PC-9 (cell line): ENCODE results near the gene DCD. TPM values are rescaled to one million over a fixed set of nuclear protein-coding genes. Genes with fewer than 3 reads are reported as not detected.

ENCODE experiments used
- Bru-seq: library from RNA; stranded (reverse); fragments of 400-500 nt; gene quantifications from one replicate; lab custom pipeline; 2021; lab: Mats Ljungman, UMichigan
- BruChase-seq, 2 experiments: library from RNA; stranded (reverse); fragments of 400-500 nt; gene quantifications; one replicate each; lab custom pipeline; 2021; lab: Mats Ljungman, UMichigan
- BruUV-seq: library from RNA; stranded (reverse); fragments of 400-500 nt; replicated peaks from 2 replicates; lab custom pipeline; 2021; lab: Mats Ljungman, UMichigan
- CTCF ChIA-PET: fragments of 300-600 bp; sonication (Branson Sonifier 250); formaldehyde crosslinking; loops from one replicate; lab custom pipeline; 2022; ENCODE audit warnings: antibody characterized with exemption; lab: Charles Lee
- POLR2A ChIA-PET: fragments of 300-600 bp; sonication (Branson Sonifier 250); formaldehyde crosslinking; loops from one replicate; lab custom pipeline; 2022; ENCODE audit warnings: antibody characterized with exemption; ENCODE audit not compliant: unreplicated experiment; lab: Charles Lee
- DNase-seq, 2 experiments: peaks; one replicate each; pipeline versions ENCODE4 v3.0.0 to v3.0.0-alpha.2; 2015 to 2022; ENCODE audit warnings: mixed read lengths in 1 of 2
- H2AFZ ChIP-seq: fragments of 200-600 bp; sonication (generic); 2 replicates; pipeline ENCODE4 v1.8.1; 2017; ENCODE audit warnings: antibody characterized with exemption
- H3F3A ChIP-seq: fragments of 200-600 bp; sonication (generic); 2 replicates; pipeline ENCODE4 v1.8.1; 2017; ENCODE audit warnings: antibody characterized with exemption, mild to moderate bottlenecking, low read depth; ENCODE audit not compliant: insufficient read depth
- H3K27ac ChIP-seq: fragments of 200-600 bp; sonication (generic); 2 replicates; pipeline ENCODE4 v1.6.1; 2016; ENCODE audit warnings: mixed run types
- H3K27me3 ChIP-seq: fragments of 200-600 bp; sonication (generic); 2 replicates; pipeline ENCODE4 v1.6.1; 2016; ENCODE audit warnings: low read depth, mixed run types; ENCODE audit not compliant: insufficient read depth
- H3K36me3 ChIP-seq: fragments of 200-600 bp; sonication (generic); 2 replicates; pipeline ENCODE4 v1.6.1; 2016; ENCODE audit warnings: low read depth, mixed run types
- H3K4me1 ChIP-seq: fragments of 200-600 bp; sonication (generic); replicated peaks from 2 replicates; pipeline ENCODE4 v1.6.1; 2016; ENCODE audit warnings: mixed run types; ENCODE audit not compliant: insufficient read depth
- H3K4me2 ChIP-seq: fragments of 200-600 bp; sonication (generic); 2 replicates; pipeline ENCODE4 v1.6.1; 2017; ENCODE audit warnings: mixed run types
- H3K4me3 ChIP-seq: fragments of 200-600 bp; sonication (generic); 2 replicates; pipeline ENCODE4 v1.6.1; 2016; ENCODE audit warnings: mixed run types
- H3K79me2 ChIP-seq: fragments of 200-600 bp; sonication (generic); 2 replicates; pipeline ENCODE4 v1.6.1; 2017; ENCODE audit warnings: low read depth, mixed run types
- H3K9me2 ChIP-seq: fragments of 200-600 bp; sonication (generic); 2 replicates; pipeline ENCODE4 v1.8.1; 2017; ENCODE audit warnings: mild to moderate bottlenecking; ENCODE audit not compliant: insufficient read depth
- H3K9me3 ChIP-seq: fragments of 200-600 bp; sonication (generic); 2 replicates; pipeline ENCODE4 v1.8.1; 2016; ENCODE audit warnings: low read depth; ENCODE audit not compliant: insufficient read depth
- H4K20me1 ChIP-seq: fragments of 200-600 bp; sonication (generic); 2 replicates; pipeline ENCODE4 v1.8.1; 2017; ENCODE audit not compliant: insufficient read depth
- EZH2 ChIP-seq: fragments of 200-600 bp; sonication (generic); IDR thresholded peaks from 2 replicates; pipeline ENCODE4 v1.8.0; 2017; ENCODE audit warnings: antibody characterized with exemption, low read depth
- intact Hi-C: fragments of 100-400 bp; cut with micrococcal nuclease; formaldehyde crosslinking; loops from one replicate; pipeline ENCODE4 v1.10.0; 2022; ENCODE audit not compliant: unreplicated experiment
- long read RNA-seq: library from polyadenylated mRNA; stranded (forward); transcript quantifications from one replicate; pipeline ENCODE4 v2.0.0, GENCODE V29; 2022
- total RNA-seq: library from RNA; stranded (reverse); gene quantifications from 2 replicates; pipeline ENCODE4 v1.2.3, GENCODE V29; 2021
- TF ChIP-seq, protein P1 (sequence below): fragments of 200-600 bp; sonication (generic); conservative IDR thresholded peaks from 2 replicates; pipeline ENCODE4 v1.6.1; 2017; ENCODE audit warnings: mixed run types, antibody characterized with exemption, mild to moderate bottlenecking, moderate library complexity

DCD gene, protein sequence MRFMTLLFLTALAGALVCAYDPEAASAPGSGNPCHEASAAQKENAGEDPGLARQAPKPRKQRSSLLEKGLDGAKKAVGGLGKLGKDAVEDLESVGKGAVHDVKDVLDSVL
- not detected in 2 replicates for total RNA-seq
- Bru-seq, nascent RNA, result not detected
- not detected for BruChase-seq, experiment 1, labeled RNA remaining after a 2-hour chase
- not detected for BruChase-seq, experiment 2, labeled RNA remaining after a 6-hour chase
- long read RNA-seq, result 0 reads

DNA sequence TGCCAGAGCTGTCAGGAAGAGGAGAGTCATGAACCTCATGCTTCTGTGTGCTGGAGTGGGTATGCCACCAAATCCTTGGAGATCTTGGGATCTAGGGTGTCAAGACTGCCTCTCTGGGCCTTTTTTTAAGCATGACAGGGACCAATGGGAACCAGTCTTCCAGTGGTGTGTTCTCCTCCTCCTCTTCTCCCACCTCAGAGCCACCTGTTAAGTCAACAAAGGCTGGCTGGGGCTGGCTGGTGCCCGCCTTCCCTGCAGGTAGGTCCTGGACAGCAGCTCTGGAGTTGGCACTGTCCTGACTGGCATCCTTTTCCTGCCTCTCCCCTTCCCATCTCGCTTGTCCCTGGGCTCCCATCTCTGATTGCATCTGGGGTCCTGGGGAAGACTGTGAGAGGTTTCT, at the start of gene DCD:
Gene DCD (minus strand): TSS at position 101 of the 400 bp plus-strand sequence. CDS start 62 bp downstream, at position 39.
- no TSS peak for BruUV-seq
- TF ChIP-seq, protein P1, sequence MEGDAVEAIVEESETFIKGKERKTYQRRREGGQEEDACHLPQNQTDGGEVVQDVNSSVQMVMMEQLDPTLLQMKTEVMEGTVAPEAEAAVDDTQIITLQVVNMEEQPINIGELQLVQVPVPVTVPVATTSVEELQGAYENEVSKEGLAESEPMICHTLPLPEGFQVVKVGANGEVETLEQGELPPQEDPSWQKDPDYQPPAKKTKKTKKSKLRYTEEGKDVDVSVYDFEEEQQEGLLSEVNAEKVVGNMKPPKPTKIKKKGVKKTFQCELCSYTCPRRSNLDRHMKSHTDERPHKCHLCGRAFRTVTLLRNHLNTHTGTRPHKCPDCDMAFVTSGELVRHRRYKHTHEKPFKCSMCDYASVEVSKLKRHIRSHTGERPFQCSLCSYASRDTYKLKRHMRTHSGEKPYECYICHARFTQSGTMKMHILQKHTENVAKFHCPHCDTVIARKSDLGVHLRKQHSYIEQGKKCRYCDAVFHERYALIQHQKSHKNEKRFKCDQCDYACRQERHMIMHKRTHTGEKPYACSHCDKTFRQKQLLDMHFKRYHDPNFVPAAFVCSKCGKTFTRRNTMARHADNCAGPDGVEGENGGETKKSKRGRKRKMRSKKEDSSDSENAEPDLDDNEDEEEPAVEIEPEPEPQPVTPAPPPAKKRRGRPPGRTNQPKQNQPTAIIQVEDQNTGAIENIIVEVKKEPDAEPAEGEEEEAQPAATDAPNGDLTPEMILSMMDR, result no peak
- TF ChIP-seq EZH2, result no peak
- H3K27me3 ChIP-seq, result peaks cover 72% of the 10 kb centered on the region
- no peaks in the 10 kb centered on the region for H4K20me1 ChIP-seq
- no peaks in the 10 kb centered on the region for H3K9me2 ChIP-seq
- intact Hi-C loops, result no loop called here
- H3K4me1 ChIP-seq, result no peaks in the 10 kb centered on the region
- no peak within 1 kb of the TSS for H3K4me3 ChIP-seq
- DNase-seq, result no peak
- no peaks in the 10 kb centered on the region for H3K36me3 ChIP-seq
- H3K4me2 ChIP-seq, result no peak within 1 kb of the TSS
- ChIA-PET CTCF (no interaction called here), POLR2A (no interaction called here)
- no peaks in the 10 kb centered on the region for H3K79me2 ChIP-seq
- no peaks in the 10 kb centered on the region for H3K9me3 ChIP-seq
- no peak within 1 kb of the TSS for H3K27ac ChIP-seq
- no peaks in the 10 kb centered on the region for H3F3A ChIP-seq
- H2AFZ ChIP-seq, result no peak within 1 kb of the TSS

DNA sequence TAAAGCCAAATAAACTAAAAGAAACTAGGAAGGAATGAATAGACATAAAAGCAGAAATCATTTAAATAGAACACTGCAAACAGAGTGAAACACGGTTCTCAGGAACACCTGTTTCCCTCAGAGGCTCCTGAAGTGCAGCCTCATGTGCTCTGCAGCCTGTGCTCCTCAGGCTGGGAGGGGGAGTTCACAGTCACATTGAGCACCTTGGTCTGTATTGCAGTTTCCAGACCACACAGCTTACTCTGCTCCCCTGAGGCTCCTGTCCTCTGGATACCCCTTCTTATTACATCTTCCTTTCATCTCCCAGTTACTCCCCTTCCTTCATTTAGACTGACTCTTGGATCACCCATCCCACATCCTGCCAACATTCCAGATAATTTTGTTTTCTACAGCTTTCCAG, 49.7 kb upstream of the DCD start:
- no peak for DNase-seq
- Histone ChIP-seq H3K4me1 (no peaks in the 10 kb centered on the region), H3F3A (no peaks in the 10 kb centered on the region), H3K9me2 (no peaks in the 10 kb centered on the region), H4K20me1 (no peaks in the 10 kb centered on the region), H3K79me2 (no peaks in the 10 kb centered on the region), H3K4me2 (no peak overlapping the region), H3K27me3 (peaks cover 22% of the 10 kb centered on the region; the same call in 1 of the 2 replicates), H3K27ac (no peak overlapping the region), H3K4me3 (no peak overlapping the region), H2AFZ (no peak overlapping the region), H3K36me3 (no peaks in the 10 kb centered on the region), H3K9me3 (no peaks in the 10 kb centered on the region)
- POLR2A ChIA-PET, result no interaction called here
- no TSS peak for BruUV-seq
- intact Hi-C loops, result no loop called here
- no peak for TF ChIP-seq EZH2
- TF ChIP-seq, protein P1, result no peak
- CTCF ChIA-PET, result no interaction called here

- no peaks in the 10 kb centered on the region for H3K9me3 ChIP-seq
- H3K4me2 ChIP-seq, result no peak overlapping the region
- H3K4me3 ChIP-seq, result no peak overlapping the region
- H3K27me3 ChIP-seq, result peaks cover 3% of the 10 kb centered on the region; the same call in 1 of the 2 replicates
- ChIA-PET POLR2A (no interaction called here), CTCF (no interaction called here)
- H4K20me1 ChIP-seq, result 0 out of 2 replicates have a peak, but pooled peaks cover 3% of the 10 kb centered on the region
- no peak for DNase-seq
- H3K36me3 ChIP-seq, result no peaks in the 10 kb centered on the region
- no peaks in the 10 kb centered on the region for H3K79me2 ChIP-seq
- TF ChIP-seq EZH2, result no peak
- TF ChIP-seq, protein P1, result no peak
- no peaks in the 10 kb centered on the region for H3K9me2 ChIP-seq
- no TSS peak for BruUV-seq
- H3F3A ChIP-seq, result no peaks in the 10 kb centered on the region
- intact Hi-C loops, result no loop called here
- no peak overlapping the region for H2AFZ ChIP-seq
- no peaks in the 10 kb centered on the region for H3K4me1 ChIP-seq
- no peak overlapping the region for H3K27ac ChIP-seq
These were observed 44.2 kb upstream of the DCD start for GRCh38 chr12:54692353-54692752.
